ENCODE data around the gene NR2F2.

Gene NR2F2

DNA sequence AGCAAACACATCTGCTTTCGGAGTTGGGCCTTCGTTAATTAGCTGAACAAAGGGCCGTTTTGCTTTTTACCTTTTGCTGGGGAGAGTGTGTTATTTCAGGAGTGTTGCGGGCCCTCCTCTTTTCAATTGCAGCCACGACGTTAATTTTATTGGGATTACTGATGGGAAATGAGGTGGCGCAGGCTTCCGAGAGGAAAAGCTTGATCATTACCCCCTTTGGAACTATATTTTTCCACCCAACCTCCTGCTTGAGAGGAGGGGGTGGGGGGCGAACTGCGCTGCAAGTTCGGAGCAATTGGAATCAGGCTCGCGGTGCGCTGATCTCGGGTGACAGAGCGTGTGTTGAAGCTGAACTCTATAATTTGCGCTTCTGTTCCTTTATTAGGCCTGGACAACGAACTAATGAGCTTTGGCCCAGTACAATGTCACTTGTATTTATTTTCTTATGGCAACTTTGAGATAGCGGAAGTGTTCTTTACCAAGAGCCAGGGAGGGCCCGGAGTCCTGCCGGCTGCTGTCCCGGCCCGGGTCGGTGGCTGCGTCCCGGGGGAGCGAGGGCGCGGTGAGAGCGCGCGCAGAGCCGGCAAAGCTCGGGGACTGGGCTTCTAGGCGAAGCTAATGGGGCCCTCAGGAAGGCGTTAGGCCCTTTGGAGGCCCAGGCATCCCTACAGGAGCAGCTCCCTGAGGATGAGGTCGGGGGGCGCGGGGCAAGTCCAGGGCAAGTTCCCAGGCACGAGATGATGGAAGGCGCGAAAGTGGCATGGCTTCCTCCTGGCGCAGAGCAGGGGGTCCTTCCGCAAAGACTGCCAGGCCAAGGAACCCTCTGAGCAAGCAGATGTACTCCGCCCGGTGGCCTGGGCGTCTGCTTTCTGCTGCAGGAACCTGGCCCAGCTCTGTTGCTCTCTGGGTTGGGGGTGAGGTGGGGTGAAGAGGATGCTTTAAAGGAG is 12.9 kb downstream of the NR2F2 start:
- no peak for DNase-seq

DNA sequence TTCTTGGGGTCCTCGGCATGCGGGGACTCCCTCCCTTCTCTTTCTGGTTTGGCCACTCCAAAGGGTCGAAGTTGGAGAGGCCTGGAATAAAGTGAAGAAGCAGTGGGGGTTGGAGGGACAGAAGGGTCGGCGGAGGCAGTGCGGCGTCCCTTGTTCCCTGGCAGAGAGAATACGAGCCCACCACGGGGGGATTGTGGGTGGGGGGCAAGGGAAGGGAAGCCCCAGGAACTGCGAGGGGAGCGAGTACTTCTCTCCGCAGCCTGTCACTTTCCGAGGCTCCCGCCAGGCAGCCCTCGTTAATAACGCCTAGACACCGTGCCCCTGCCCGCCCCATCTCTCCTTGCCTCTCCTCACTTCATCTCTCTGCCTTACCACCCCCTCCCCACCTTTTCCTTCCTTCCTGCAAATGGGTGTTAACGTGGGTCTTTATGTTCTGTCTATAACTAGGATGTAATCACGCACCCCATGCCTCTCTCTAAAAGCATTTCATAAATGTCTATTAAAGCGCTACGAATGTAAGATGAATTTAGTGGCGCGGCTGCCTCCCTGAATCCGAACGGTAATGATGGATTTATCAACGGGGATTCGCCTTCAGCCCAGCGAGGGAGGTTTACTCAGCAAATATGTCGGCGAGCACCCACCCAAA is 13.7 kb downstream of the NR2F2 start:
- DNase-seq = no peak

DNA sequence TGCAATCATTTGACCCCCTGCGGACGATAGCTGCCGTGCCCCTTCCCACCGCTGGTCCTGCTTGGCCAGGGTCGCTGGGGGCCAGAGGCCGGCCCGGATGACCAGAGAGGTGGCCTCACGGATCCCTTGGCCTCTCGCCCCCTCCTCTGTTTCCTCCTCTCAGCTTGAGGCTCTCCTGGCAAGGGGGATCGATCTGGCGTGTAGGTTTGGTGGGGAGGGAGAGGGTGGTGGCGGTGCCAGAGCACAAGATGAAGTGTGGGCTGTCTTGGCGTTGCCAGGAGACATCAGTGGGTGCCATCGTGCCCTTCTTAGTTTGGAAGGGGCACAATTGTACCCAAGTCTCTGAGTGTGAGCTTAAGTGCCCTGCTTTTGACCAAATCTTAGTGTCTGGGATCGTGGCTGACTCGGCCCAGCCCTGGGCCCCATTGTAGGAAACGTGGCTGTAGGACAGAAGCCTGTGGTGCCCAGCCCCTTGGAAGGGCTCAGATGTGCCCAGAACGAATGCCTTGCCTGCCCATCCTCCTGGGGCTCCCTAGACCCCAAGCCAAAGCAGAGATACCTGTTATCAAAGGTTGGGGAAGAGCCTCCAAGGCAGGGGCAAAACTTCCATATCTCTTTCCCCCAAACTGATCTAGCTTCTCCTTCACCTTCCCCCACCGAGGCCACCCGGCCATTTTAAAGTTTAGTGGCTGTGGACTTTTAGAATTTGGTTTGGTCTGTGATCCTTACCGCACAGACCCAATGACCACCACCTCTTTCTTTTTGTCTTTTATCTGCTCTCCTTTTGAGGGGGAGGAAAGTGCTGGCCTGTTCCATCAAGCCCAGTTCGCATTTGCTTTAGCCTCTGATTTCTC is 14.4 kb downstream of the NR2F2 start:
- DNase-seq = no peak

DNA sequence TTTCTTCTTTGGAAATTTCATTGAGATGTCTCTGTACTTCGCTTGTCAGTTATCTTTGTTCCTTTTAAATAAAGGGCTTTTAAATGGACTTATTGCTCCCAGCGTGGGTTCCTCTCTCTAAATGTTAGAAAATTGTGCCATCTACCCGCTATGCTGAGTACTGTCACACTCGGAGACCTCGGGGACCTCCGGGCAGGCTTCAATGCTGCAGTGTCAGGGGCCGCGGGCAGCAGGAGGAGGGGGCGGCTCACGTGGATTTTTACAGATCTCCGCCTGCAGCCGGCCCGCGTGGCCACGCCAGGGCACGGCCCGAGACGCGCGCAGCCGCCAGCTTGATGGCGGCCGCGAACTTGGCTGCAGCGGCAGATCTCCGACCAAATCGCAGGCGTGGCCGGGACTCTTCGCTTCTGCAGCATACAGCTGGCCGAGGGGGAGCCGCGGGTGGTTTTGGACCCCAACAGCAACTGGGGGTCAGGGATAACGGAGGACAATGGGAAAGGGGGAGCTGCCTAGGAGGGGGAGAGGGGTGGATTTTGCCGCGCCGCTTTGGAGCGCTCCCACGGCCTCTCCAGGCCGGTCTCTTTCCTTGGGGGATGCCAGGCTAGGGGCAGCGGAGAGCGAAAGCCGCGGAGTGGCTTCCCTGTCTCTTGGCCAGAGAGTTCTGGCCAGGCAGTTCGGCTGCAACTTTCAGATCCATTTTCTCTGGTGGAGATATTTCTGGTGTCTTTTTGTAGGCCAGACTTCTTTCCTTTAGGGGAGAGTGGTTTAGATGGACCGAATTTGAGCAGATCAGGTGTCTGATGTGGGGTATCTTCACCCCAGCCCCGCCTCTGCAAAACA is 15.3 kb downstream of the NR2F2 start:
- peak; percentile 76 for DNase-seq

DNA sequence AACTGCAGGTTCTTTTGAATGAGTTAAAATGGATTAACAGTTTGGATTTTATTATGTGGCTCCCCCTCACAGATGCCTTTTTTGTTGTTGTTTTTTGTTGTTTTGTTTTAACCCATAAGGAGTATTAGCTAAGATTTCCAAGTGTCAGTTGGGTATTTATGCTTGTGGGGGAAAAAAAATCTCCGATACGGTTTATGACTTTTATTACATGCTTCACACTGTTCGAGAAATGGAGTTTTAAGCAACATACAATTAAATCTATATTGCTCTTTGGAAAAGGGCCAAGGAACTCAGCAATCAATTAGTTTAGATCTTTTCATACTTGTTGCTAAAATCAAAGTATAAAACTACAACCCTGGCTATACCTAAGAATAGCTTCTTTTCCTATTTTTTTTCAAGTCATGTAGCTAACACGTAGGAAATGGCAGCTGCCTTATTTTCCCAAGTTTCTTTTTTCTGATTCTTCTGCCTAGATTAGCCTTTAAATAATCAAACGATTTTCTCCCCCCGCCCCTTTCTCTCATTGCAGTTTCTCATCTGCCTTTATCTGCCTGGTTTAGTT is 16.0 kb downstream of the NR2F2 start:
- DNase-seq = no peak

DNA sequence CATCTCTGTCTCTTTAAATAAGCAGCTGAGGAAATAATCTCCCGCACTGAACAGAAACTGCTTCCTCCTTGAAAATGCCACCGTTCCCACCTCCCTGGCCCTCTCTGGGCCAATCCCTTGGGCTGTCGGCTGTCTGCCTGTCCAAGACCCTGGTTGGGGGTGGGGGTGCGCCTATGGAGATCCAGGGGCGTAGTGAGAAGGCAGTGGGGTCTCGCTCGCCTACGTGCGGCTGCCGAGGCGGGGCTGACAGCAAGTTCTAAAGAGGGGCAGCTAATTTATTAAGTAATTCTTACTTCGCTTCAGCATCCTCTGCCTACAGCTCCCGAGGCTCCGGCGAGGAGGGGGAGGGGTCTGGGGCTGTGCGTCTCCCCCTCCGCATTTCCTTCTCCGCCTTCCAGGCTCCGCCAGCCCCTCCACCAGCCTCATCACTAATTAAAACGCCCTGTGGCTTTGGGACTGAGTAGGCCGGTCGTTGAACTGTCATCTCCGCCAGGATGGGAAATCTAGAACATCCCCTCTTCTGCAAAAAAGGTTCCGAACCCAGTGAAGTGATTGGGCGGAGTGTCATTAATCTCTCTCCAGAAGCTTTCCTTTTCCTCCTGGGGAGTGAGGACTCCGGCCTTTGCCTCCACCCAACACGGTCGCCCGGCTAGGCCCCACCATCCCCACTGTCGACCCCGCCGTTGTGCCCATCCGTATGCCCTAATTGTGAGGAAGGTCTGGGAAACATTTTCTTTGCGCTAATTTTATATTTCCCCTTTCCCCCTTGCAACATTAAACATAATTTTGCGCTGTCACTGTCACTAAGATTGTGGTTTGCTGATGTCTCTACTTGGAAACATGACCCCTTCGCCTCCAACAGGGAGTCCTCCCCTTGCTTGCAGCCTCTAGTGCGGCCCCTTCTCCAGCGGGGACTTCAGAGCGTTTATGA is 16.9 kb downstream of the NR2F2 start:
- no peak for DNase-seq

DNA sequence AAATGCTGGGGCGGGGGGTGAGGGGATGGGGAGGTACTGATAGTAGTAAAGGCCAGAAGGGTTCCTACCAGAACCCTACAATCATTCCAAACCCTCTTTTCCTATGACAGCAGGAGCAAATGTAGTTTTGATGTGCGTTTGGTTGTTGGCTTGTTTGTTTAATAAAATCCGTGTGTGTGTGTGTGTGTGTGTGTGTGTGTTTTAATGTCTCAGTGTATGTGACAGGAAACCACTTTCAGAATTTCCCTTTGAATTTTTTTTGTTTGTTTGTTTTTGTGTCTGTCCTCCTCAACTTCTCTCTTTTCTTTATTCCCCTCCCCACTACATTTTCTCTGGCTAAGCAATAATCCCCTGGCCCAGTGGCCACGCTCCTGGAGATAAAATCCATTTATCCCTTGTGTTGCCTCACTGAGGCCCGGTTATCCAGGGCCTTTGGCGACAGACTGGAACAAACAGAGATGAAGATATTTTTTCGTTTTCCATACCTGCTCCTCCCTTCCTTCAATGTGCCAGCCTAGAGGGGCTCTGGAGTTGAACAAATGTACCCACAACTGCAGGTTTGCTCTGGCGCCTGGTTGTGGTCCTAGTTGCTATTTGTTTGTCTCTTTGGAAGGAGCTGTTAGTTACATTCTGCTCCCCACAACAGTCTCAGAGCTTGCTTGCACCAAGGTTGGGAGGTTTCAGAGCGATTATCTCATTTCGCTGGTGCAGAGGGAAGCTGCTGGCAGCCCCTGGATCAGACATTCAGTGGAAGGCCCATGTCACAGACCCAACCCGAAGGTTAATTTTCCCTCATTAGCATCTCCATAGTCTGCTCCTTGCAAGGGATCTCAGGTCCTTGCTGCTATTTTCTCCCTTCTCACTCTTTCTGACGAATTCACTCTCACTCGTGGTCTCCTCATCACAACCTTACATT is 17.9 kb downstream of the NR2F2 start:
- no peak for DNase-seq

DNA sequence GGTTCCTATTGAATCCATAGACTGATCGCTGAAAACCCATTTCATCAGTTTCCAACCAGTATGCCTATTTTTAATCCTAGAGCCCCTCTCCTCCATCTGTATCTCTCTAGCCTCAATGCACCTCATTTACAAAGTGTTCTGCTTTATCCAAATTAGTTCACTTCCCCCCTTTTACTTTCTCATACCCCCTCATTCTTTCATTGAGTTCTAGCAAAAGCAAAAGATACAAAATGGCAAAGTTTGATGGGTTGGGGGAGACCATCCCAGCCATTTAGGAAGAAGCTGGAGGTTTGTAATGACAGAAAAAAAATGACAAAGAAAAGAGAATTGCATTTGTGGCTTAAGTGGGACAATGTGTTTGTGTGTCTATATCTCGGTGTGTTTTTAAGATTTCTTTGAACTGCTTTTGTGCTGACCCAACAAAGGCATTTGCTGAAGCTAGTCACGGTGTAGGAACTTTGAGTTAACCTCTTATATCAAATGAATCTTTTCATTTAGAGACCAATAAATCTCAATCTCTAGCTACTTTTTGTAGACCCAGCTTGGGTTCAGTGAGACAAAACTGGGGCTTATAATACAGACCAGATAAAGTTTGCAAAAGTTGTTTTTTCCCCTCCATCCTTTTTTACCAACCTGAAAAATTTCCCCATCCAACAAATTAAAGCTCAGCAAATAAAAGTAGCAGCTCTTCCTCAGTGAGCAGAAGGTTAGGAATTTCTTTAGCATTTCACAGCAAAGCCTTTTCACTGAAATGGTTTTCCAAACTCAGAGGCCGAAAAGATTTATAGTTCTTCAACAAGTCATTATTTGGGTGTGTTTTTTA is 18.7 kb downstream of the NR2F2 start:
- no peak for DNase-seq

DNA sequence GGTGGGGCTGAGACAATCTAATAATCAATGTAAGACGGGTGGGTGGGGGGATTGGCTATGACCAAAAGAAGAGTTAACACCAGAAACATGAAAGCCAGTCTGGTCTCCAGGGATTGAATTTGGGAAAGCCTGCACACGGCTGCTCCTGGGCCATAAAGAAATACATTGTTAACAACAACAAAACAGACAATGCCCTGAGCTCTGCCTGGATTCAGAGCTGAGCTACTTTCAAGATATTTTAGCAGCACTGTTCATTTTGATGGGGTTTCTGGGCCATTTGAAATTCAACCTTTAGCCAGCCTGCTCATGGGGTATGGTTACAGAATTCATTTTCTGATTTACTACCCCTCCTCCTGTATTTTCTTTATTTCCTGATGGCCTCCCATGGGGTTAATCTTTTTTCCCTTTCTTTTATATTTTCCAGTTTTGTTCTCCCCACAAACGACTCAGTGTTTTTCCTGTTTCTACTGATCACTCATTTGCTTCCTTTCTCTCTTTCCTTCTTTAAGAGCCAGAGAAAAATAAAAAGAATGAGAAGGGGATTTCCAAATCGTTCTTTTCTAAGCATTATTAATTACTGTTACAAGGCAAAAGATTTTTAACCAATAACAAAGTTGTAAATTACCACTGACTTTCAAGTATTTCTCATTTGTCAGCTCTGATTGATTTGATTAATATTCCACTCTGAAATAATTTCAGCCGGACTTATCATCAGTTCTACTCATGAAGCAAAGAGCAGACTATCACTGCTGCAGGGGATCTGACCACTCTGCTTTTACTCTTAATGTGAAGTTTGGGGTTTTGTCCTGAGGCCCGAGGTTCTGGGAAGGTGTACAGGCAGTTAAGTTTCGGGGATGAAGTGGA is 19.6 kb downstream of the NR2F2 start:
- no peak for DNase-seq

DNA sequence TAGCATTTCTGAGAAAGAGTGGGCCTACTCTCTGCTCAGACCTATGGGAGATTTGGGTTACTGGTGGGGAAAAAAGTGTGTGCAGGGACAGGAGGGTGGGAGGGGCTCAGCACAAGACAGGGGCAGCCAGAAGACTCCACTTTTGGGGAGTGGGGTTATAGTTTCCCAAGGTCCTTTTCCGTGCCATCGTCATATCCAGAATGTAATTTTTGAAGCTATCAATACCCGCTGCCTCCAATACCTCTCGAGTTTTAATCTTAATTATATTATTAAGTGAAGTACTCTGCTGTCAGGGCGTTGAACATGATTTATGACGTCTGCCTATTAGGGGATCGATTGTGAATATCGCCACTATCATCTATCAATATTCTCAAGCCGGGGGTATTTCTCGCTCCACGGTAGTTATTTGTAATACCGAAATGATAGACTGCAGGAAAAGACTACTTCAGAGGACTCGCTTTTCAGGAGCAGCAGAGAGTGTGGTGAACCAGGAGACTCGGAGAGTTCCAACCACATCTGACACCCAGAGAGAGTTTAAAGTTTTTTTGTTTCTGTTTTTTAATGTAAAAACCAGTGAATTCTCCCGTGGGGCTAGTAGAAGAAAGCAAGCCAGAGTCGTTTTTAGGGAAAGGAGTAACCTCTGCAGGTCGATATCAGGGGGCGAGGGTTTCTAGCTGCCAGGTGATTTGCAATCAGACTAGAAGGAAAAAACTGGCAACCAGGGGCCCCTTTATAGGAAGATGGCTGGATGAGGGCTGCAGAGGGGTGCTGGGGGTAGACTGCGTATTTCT is 20.6 kb downstream of the NR2F2 start:
- no peak for DNase-seq

DNA sequence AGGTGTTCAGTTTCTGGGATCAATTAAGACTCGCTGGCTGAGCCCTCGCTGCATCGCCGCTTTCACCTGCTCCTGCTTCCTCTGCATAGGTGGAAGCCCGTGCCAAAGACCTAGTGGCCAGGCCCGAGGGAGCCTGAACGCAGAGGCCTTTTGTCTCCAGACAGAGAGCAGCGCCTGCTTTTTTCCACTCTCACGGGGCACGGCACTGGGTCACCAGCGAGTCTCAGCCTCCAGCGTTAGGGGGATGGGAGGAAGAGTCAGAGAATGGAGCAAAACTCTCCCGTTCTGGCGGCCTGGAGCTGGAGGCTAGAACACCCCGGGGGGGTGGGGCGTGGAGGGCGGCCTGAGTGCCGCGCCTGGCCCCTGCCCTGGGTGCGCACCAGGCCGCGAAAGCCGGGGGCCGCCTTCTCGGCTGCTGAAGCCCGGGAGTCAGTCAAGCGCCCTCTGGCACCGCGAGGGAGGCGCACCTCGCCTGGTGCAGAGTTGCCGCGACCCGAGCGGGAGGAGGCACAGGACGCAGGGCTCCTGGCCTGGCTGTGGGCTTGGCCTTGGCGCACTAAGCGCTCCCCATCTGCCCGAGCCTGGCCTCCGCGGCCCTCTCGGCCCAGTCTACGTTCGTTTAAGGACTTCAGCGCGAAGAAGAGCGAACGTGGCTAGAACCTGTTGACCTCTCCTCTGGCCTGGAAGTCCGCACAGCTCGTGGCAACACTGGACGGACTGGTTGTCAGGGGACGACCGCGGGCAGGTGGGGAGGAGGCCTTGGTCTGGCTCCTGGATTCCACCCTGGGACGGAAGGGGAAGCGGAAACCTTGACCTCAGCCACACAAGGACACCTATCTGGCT is 21.5 kb downstream of the NR2F2 start:
- DNase-seq = no peak

DNA sequence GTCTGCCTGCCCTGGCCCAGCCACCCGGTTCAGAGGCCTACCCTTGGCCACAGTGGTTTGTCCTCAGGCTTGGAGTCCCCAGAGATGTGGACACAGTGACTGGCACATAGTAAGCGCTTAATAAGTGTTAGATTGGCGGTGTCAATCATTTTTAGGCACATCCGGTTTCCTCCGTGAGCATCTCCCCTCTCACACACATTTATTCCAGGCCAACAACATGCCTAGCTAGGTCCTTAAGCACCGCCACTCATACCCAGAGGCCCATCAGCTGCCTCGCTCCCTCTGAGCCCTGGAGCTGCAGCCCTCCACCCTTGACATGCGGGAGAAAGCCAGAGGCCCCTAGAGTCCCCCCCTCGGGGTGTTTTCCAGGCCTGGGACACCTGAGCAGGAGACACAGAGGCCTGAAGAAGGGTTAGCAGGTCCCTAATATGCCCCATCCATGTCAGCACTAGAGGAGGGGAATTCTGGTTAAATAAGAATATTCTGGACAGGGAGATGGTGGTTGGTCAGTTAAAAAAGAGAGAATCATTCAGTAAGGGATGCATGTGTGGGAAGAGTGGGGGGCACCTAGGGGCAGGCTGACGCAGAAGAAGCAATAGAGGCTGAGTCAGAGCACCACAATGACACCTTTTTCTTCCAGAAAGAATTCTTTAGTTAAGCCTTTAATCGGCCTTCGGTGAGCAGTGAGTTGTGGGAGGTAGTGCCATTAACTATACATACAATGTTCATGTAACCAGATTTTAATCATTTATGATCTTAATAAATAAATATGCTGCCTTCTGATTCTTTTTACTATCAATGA is 22.3 kb downstream of the NR2F2 start:
- peak; percentile 62 for DNase-seq

DNA sequence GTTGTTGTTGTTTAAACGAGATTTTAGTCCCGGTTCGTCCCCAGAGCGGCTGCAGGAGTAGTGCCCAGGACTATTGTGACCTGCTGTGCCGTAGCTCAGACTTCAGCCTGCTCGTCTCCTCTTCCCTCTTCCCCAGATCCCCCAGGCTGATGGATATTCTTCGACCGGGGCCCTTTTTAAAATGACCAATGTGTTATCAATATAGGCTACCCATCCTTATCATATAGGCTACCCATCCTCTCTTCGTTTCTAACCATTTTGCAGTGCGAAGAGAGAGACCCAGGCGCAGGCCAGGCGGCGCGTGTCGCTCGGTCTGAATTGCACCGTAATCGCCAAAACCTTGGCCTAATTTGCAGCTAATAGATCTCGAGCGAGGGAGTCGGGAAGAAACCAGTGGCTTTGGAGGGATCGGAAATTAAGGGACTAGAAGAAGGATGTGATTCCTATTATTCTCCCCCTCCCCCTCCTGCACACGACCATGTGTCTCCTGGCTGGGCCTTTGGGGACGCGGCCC is 23.0 kb downstream of the NR2F2 start:
- DNase-seq = no peak

DNA sequence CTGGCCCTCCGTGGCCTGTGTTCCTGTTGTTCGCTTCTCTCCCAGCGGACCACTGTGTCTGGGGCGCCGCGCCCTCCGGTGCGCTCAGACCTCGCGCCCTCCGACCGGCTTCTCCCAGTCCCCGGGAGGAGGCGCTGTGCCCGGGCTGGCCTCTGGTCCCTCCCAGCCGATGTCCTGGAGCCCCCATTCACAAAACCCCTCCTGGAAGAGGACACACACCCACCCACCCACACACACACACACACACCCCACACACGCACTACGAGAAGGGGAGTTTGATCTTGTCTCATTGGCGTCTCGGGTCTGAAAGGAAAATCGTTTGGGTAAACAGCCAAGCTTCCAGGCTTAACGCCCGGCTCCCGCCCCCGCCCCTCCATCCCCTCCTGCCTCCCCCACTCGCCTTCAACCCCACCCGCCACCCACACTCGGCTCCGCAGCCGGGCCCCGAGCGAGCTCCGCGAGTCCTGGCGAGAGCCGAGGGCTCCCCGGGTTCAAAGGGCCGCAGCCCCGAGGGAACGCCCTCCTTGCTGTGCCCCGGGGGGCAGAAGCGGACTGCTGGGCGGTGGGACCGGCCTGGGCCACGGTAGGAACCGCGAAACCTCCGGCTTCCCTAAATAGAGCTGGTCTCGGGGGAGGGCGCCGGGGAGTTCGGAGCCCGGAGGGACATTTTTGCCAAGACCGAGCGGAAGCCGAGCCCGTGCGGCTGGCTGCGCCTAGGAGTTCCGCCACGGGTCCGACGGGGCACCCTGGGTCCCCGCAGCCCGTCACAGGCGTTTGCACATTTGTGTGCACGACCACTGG is 23.6 kb downstream of the NR2F2 start:
- no peak for DNase-seq
